ENCODE measurements around the gene CPLX4. TPM values are rescaled to one million over a fixed set of nuclear protein-coding genes. Genes with fewer than 3 reads are reported as not detected.

Gene CPLX4
- total and polyA plus RNA-seq, 2 donors (not counting 3 experiments of a cell fraction or from before 2014, with no cell fraction given) = not detected

- Histone ChIP-seq H3K36me3 (ENCODE audit: control insufficient read depth in 2 of 2, extremely low read depth in 1 of 2, insufficient read depth in 2 of 2, low read length in 2 of 2) (no peaks in the 10 kb centered on the region), H3K79me2 (ENCODE audit: control insufficient read depth, insufficient read depth, low read length) (no peaks in the 10 kb centered on the region), H3K4me2 (ENCODE audit: insufficient read depth, low read length) (no peak overlapping the region), H4K20me1 (replicated peaks; ENCODE audit: control insufficient read depth, extremely low read depth, insufficient read depth, low read length) (no peaks in the 10 kb centered on the region), H3K27ac (ENCODE audit: insufficient read depth, low read depth, low read length) (no peak overlapping the region), H3K4me3 (replicated peaks in 1 of 3; ENCODE audit: insufficient read depth in 1 of 3, low read depth in 1 of 3, low read length in 3 of 3) (no peak overlapping the region), H3K4me1 (ENCODE audit: control insufficient read depth, extremely low read depth, insufficient read depth, low read length) (no peaks in the 10 kb centered on the region), H3K9me1 (replicated peaks; ENCODE audit: control insufficient read depth, extremely low read depth, insufficient read depth, low read length) (no peaks in the 10 kb centered on the region), H3K9me3 (replicated peaks; ENCODE audit: control insufficient read depth, insufficient read depth, low read length) (no peaks in the 10 kb centered on the region), H3K9ac (replicated peaks; ENCODE audit: extremely low read depth, insufficient read depth, low read length) (no peak overlapping the region), H3K27me3 (ENCODE audit: control insufficient read depth in 2 of 2, insufficient read depth in 2 of 2, low read length in 2 of 2) (peaks cover 74 to 79% of the 10 kb centered on the region in 2 experiments), H2AFZ (ENCODE audit: low read depth, low read length) (no peak overlapping the region)
- intact Hi-C loops (cut with micrococcal nuclease) (no loop called here), dilution Hi-C loops (cut with MboI; ENCODE audit: extremely low pct_ligation_motif_present, low sequenced_read_pairs) (no loop called here)
- CTCF ChIA-PET = interaction anchor here (1.9 to 3.0 kb wide), 3 partner anchors 10 to 136 kb away, joined by 8 to 9 read pairs (median 9); no protein-coding TSS in a partner anchor
- POLR2A ChIA-PET = no interaction called here
- no TSS peak for BruUV-seq (replicated peaks)
- no peak for DNase-seq (ENCODE audit: low read depth, low spot score)
- TF ChIP-seq POLR2A (IDR thresholded peaks at IDR 0.05; ENCODE audit: low read depth, low read length) (no peak), JUN (IDR thresholded peaks at IDR 0.05; ENCODE audit: borderline replicate concordance, insufficient read depth, insufficient read length, low read depth) (no peak), EZH2 (IDR thresholded peaks at IDR 0.05; ENCODE audit: borderline replicate concordance, low read depth, low read length, severe bottlenecking) (peak; percentile 74), MYC (IDR thresholded peaks at IDR 0.05; ENCODE audit: low read depth, low read length) (no peak), CTCF (IDR thresholded peaks at IDR 0.05; ENCODE audit: extremely low read depth in 1 of 2, insufficient read depth in 1 of 2, low read depth in 1 of 2, low read length in 2 of 2) (no peak), FOS (IDR thresholded peaks at IDR 0.05; ENCODE audit: borderline replicate concordance, insufficient read depth, low read length) (no peak), MAX (IDR thresholded peaks at IDR 0.05; ENCODE audit: insufficient read depth, insufficient read length) (no peak), POLR2AphosphoS5 (IDR thresholded peaks at IDR 0.05; ENCODE audit: insufficient read depth, low read depth, low read length) (no peak)
- no peak for FAIRE-seq
These were observed 52.5 kb downstream of the CPLX4 start for GRCh38 chr18:59265974-59266369.
